Lower lobe of right lung (tissue), 2 donors: ENCODE results near the gene RNLS. TPM values are rescaled to one million over a fixed set of nuclear protein-coding genes. Genes with fewer than 3 reads are reported as not detected.

Source experiments
- ATAC-seq, 2 donors: fragments of 200-7000 bp; cut with Tn5 transposase; one replicate each; pipeline ENCODE4 v1.9.1; 2020 to 2022; ENCODE audit warnings: mild to moderate bottlenecking in 2 of 2, moderate library complexity in 2 of 2
- DNase-seq: peaks from one replicate; pipeline ENCODE4 v3.0.0-alpha.2; 2020
- H3K27ac ChIP-seq: fragments of 200-600 bp; one replicate; pipeline ENCODE4 v1.8.0; 2022
- H3K27me3 ChIP-seq: fragments of 200-600 bp; one replicate; pipeline ENCODE4 v1.8.0; 2022; ENCODE audit warnings: low read depth
- H3K36me3 ChIP-seq: fragments of 200-600 bp; one replicate; pipeline ENCODE4 v1.8.0; 2022; ENCODE audit warnings: mild to moderate bottlenecking
- H3K4me1 ChIP-seq: fragments of 200-600 bp; one replicate; pipeline ENCODE4 v1.8.0; 2022
- H3K4me3 ChIP-seq: fragments of 200-600 bp; one replicate; pipeline ENCODE4 v1.8.0; 2022; ENCODE audit warnings: mild to moderate bottlenecking
- H3K9me3 ChIP-seq: fragments of 200-600 bp; one replicate; pipeline ENCODE4 v1.8.0; 2022
- intact Hi-C: fragments of 100-400 bp; cut with DNase I; formaldehyde crosslinking; loops from one replicate; pipeline ENCODE4 v1.11.0; 2022
- total RNA-seq: library from RNA; stranded (reverse); fragmentation: NEBNext Ultra II Directional; extraction: Animal tissue kit (Norgen Biotek cat#: 25700); gene quantifications from one replicate; pipeline ENCODE4 v1.2.1, GENCODE V29; 2021
- TF ChIP-seq, protein P1 (sequence below): fragments of 200-600 bp; IDR thresholded peaks from one replicate; pipeline ENCODE4 v1.8.0; 2022; ENCODE audit warnings: antibody characterized with exemption, mild to moderate bottlenecking
- donor health status: DM: no; HTN: yes; CAD: no; lungs with severe emphysema.

Gene RNLS
- total RNA-seq, 1 donor from 2014 or later, result 9.6 TPM

DNA sequence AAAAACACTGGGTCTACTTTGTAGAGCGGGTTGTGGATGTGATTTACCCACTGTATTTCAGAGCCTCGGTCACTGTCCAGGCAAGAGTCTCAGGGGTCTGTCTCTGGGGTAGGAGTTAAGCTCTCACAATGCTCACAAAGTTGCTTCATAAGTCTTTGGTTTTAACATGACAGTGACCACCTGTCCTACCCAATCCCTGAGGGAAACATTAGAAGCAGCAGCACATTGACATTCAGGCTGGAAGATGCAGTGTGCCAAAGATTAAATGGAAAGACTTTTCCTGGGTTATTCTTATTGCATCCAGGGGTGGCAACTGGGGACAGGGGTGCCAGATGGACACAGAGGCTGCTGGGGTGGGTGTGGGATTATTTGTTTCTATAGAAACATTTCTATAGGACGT is 330.0 kb downstream of the RNLS start:
- Histone ChIP-seq H3K9me3 (no peaks in the 10 kb centered on the region), H3K27me3 (no peaks in the 10 kb centered on the region), H3K27ac (no peak overlapping the region), H3K4me1 (no peaks in the 10 kb centered on the region), H3K36me3 (no peaks in the 10 kb centered on the region), H3K4me3 (no peak overlapping the region)
- intact Hi-C loops, result no loop called here
- no peak for ATAC-seq
- TF ChIP-seq, protein P1, sequence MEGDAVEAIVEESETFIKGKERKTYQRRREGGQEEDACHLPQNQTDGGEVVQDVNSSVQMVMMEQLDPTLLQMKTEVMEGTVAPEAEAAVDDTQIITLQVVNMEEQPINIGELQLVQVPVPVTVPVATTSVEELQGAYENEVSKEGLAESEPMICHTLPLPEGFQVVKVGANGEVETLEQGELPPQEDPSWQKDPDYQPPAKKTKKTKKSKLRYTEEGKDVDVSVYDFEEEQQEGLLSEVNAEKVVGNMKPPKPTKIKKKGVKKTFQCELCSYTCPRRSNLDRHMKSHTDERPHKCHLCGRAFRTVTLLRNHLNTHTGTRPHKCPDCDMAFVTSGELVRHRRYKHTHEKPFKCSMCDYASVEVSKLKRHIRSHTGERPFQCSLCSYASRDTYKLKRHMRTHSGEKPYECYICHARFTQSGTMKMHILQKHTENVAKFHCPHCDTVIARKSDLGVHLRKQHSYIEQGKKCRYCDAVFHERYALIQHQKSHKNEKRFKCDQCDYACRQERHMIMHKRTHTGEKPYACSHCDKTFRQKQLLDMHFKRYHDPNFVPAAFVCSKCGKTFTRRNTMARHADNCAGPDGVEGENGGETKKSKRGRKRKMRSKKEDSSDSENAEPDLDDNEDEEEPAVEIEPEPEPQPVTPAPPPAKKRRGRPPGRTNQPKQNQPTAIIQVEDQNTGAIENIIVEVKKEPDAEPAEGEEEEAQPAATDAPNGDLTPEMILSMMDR, result no peak
- DNase-seq, result no peak

DNA sequence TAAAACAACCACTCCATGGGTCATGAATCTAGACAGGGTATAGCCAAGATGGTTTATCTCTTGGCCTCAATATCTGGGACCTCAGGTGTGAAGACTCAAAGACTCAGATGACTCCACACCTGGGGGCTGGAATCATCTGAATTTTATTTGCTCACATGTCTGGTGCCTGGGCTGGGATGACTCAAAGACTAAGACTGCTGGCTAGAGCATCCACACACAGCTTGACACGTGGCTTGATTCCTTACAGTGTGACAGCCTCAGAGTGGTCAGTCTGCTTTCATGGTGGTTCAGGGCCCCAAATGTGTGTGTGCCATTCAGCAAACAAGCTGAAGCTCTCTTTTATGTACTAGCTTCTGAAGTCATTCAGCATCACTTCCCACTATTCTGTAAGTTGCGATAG is 333.7 kb downstream of the RNLS start:
- intact Hi-C loops, result no loop called here
- Histone ChIP-seq H3K4me1 (peaks cover 15% of the 10 kb centered on the region), H3K9me3 (no peaks in the 10 kb centered on the region), H3K27me3 (no peaks in the 10 kb centered on the region), H3K36me3 (no peaks in the 10 kb centered on the region), H3K27ac (no peak overlapping the region), H3K4me3 (no peak overlapping the region)
- TF ChIP-seq, protein P1, result no peak
- no peak for DNase-seq
- no peak for ATAC-seq

DNA sequence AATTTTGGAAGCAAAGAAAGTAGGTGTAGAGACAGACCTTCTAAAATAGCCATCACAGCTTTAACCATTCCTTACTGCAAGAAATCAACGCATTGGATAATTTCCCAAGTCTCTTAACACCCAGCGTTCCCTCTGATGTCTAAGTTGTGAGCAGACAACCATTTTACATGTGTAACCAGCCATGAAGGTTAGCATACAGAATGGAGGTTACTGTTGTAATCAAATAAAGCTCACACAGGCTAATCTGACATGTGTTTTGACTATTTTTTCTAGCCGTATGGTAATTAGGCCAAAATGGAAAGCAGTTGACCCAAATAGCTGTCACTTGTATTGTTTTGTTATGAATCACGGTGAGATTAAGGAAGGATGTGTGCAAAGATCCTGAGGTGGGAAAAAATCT is 336.4 kb downstream of the RNLS start:
- no peak for ATAC-seq
- TF ChIP-seq, protein P1, result no peak
- H3K36me3 ChIP-seq, result no peaks in the 10 kb centered on the region
- H3K4me1 ChIP-seq, result peaks cover 31% of the 10 kb centered on the region
- intact Hi-C loops, result no loop called here
- H3K9me3 ChIP-seq, result no peaks in the 10 kb centered on the region
- no peak overlapping the region for H3K4me3 ChIP-seq
- DNase-seq, result no peak
- no peak overlapping the region for H3K27ac ChIP-seq
- H3K27me3 ChIP-seq, result no peaks in the 10 kb centered on the region

DNA sequence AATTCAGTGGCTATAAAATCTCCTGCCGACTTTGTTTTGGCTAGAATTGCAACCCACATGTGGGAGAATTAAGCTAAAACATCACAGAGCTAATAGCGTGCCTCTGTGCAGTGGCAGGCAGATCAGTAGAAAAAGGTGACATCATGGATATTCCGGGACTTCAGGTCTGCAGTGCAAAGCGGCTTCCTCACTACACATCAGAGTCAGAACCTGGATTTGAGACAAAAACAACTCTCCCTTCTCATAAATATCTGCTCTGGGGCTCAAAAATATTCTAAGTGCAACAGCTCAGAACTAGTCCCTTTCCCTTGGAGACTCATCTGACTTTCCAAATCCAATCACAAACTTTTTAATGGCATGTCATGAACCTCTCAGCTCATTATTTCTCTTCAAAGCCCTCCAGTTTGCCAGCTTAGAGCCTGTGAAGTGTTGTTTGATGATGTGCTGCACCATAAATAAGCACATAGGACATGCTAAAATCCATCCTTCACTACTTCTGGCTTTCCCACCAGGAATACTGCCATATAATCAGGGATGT is 337.1 kb downstream of the RNLS start:
- H3K4me3 ChIP-seq, result no peak overlapping the region

DNA sequence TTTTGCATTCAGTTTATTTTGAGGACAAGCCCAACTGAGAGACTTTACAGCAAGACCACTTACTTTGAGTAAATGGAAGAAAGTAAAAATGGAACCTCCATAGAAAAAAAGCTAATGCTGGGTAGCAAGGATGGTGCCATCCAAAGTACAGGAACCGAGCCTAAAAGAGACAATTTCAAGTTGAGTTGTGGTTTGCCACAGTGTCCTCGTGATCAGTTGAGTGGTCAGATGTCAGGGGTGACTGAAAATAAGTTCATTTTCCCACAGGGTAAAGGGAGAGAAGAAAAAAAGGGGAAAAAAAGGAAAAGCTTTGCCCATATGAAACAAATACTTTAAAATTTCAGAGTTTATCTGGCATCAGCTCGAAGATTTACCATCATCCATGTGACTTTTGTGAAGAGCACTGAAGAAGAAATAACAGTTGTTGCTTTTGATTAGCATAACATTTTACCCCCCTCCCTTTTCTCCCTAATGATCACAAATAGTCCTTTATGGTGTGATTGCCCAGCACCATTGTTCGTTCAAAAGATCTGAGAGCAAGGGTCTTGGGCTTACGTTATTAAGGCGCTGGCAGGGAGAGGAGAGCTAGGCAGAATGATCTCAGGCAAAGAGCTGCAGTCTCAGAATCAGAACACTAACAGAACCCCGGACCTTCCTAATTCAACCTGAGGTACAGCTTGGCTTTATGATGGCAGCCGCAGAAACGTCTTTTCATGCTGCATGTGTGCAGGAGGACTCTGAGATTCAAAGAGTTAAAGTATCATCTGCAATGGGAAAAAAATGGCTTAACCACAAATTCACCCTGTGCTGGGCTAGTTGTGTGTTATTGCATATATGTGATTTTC is 338.1 kb downstream of the RNLS start:
- no peak for ATAC-seq
- H3K27ac ChIP-seq, result peak overlapping the region; percentile 54
- intact Hi-C loops, result no loop called here

More for the DNA sequence above, 337.1 kb downstream of the RNLS start:
- intact Hi-C loops, result no loop called here
- Histone ChIP-seq H3K27ac (no peak overlapping the region), H3K9me3 (no peaks in the 10 kb centered on the region), H3K4me1 (peaks cover 31% of the 10 kb centered on the region), H3K36me3 (no peaks in the 10 kb centered on the region), H3K27me3 (no peaks in the 10 kb centered on the region)
- TF ChIP-seq, protein P1, result no peak
- DNase-seq (no peak), ATAC-seq (peak in 1 of 2 donors; percentile 32)

More for the DNA sequence above, 338.1 kb downstream of the RNLS start:
- H3K36me3 ChIP-seq, result no peaks in the 10 kb centered on the region
- TF ChIP-seq, protein P1, result no peak
- no peak for DNase-seq
- H3K9me3 ChIP-seq, result no peaks in the 10 kb centered on the region
- H3K4me1 ChIP-seq, result peaks cover 31% of the 10 kb centered on the region
- no peaks in the 10 kb centered on the region for H3K27me3 ChIP-seq
- H3K4me3 ChIP-seq, result no peak overlapping the region
